Trophoblast cell (in vitro differentiated cells and primary cell): ENCODE measurements around the gene TOMM20.

Source experiments
- DNase-seq, 2 donors: peaks; one replicate each; pipeline ENCODE4 v3.0.0-alpha.2; 2016
- H2AFZ ChIP-seq: 2 replicates; pipeline ENCODE4 v1.6.1; 2013; ENCODE audit warnings: low read length, moderate library complexity, mild to moderate bottlenecking; ENCODE audit not compliant: insufficient read depth, poor library complexity
- H2AK5ac ChIP-seq: 2 replicates; pipeline ENCODE4 v1.6.1; 2013; ENCODE audit warnings: mild to moderate bottlenecking, low read length
- H2BK120ac ChIP-seq: 2 replicates; pipeline ENCODE4 v1.6.1; 2013; ENCODE audit warnings: low read length, mild to moderate bottlenecking, moderate library complexity; ENCODE audit not compliant: insufficient read depth, poor library complexity
- H2BK12ac ChIP-seq: 2 replicates; pipeline ENCODE4 v1.6.1; 2013; ENCODE audit warnings: mild to moderate bottlenecking, low read length, moderate library complexity
- H2BK5ac ChIP-seq: 2 replicates; pipeline ENCODE4 v1.6.1; 2013; ENCODE audit warnings: low read length, low read depth, moderate library complexity, mild to moderate bottlenecking; ENCODE audit not compliant: poor library complexity
- H3K14ac ChIP-seq: 2 replicates; pipeline ENCODE4 v1.6.1; 2013; ENCODE audit warnings: mild to moderate bottlenecking, low read length
- H3K18ac ChIP-seq: 2 replicates; pipeline ENCODE4 v1.6.1; 2013; ENCODE audit warnings: mild to moderate bottlenecking, low read length
- H3K23ac ChIP-seq: 2 replicates; pipeline ENCODE4 v1.6.1; 2013; ENCODE audit warnings: low read length
- H3K27ac ChIP-seq: 2 replicates; pipeline ENCODE4 v1.5.1; 2013; ENCODE audit warnings: low read depth, mild to moderate bottlenecking, inconsistent platforms, low read length, moderate library complexity
- H3K27me3 ChIP-seq: 2 replicates; pipeline ENCODE4 v1.6.1; 2013; ENCODE audit warnings: inconsistent platforms, mild to moderate bottlenecking, low read length, moderate library complexity; ENCODE audit not compliant: insufficient read depth
- H3K36me3 ChIP-seq, 2 experiments: 1 replicate in 1 of 2; 2 replicates in 1 of 2; pipeline ENCODE4 v1.6.1; 2013; ENCODE audit warnings: low read length in 2 of 2, mild to moderate bottlenecking in 2 of 2, moderate library complexity in 1 of 2; ENCODE audit not compliant: insufficient read depth in 2 of 2, control insufficient read depth in 1 of 2
- H3K4ac ChIP-seq: 2 replicates; pipeline ENCODE4 v1.6.1; 2013; ENCODE audit warnings: low read depth, mild to moderate bottlenecking, low read length, moderate library complexity
- H3K4me1 ChIP-seq, 2 experiments: 1 replicate in 1 of 2; 2 replicates in 1 of 2; pipeline ENCODE4 v1.6.1; 2013; ENCODE audit warnings: low read length in 2 of 2, mild to moderate bottlenecking in 2 of 2, moderate library complexity in 1 of 2; ENCODE audit not compliant: insufficient read depth in 2 of 2, control insufficient read depth in 1 of 2
- H3K4me2 ChIP-seq: 2 replicates; pipeline ENCODE4 v1.6.1; 2013; ENCODE audit warnings: inconsistent platforms, mild to moderate bottlenecking, low read length, moderate library complexity
- H3K4me3 ChIP-seq: 2 replicates; pipeline ENCODE4 v1.5.1; 2013; ENCODE audit warnings: mild to moderate bottlenecking, low read depth, low read length, inconsistent platforms
- H3K79me1 ChIP-seq: one replicate; pipeline ENCODE4 v1.6.1; 2013; ENCODE audit warnings: low read length
- H3K79me2 ChIP-seq: 2 replicates; pipeline ENCODE4 v1.6.1; 2013; ENCODE audit warnings: low read length, mild to moderate bottlenecking; ENCODE audit not compliant: control insufficient read depth, insufficient read depth, poor library complexity
- H3K9ac ChIP-seq: 2 replicates; pipeline ENCODE4 v1.6.1; 2013; ENCODE audit warnings: mild to moderate bottlenecking, low read length
- H3K9me3 ChIP-seq: 2 replicates; pipeline ENCODE4 v1.6.1; 2013; ENCODE audit warnings: low read depth, mild to moderate bottlenecking, control low read depth, inconsistent platforms, low read length; ENCODE audit not compliant: insufficient read depth
- H4K12ac ChIP-seq: 2 replicates; pipeline ENCODE4 v1.6.1; 2013; ENCODE audit warnings: low read depth, mild to moderate bottlenecking, low read length, moderate library complexity
- H4K8ac ChIP-seq: 2 replicates; pipeline ENCODE4 v1.6.1; 2013; ENCODE audit warnings: low read depth, mild to moderate bottlenecking, low read length, moderate library complexity
- H4K91ac ChIP-seq: one replicate; pipeline ENCODE4 v1.6.1; 2013; ENCODE audit warnings: low read depth, mild to moderate bottlenecking, low read length, moderate library complexity
- WGBS: extraction: QIAGEN DNeasy Blood & Tissue Kit; methylation state at CpG from one replicate; pipeline ENCODE4 v1.1.7; 2013; ENCODE audit warnings: missing lambda C conversion rate; ENCODE audit not compliant: insufficient read length, insufficient coverage; ENCODE audit errors: extremely low coverage; 5-methylcytosine and 5-hydroxymethylcytosine counted together

TOMM20 gene

GRCh38 chr1:235076504-235077162 is 52.0 kb downstream of the TOMM20 start:
- Histone ChIP-seq H2AFZ (no peak overlapping the region), H3K9me3 (no peaks in the 10 kb centered on the region), H3K23ac (no peak overlapping the region), H3K79me1 (peaks cover 6% of the 10 kb centered on the region), H3K18ac (no peak overlapping the region), H3K14ac (no peak overlapping the region), H3K4me1 (peaks cover 10 to 19% of the 10 kb centered on the region in 2 experiments), H2AK5ac (no peak overlapping the region), H3K36me3 (no peaks in the 10 kb centered on the region), H4K8ac (no peak overlapping the region), H2BK5ac (no peak overlapping the region), H3K9ac (no peak overlapping the region), H3K79me2 (no peaks in the 10 kb centered on the region), H3K27me3 (no peaks in the 10 kb centered on the region), H2BK120ac (no peak overlapping the region), H3K4me3 (no peak overlapping the region), H3K27ac (no peak overlapping the region), H3K4ac (no peak overlapping the region), H3K4me2 (no peak overlapping the region), H2BK12ac (no peak overlapping the region), H4K12ac (no peak overlapping the region), H4K91ac (no peak overlapping the region)
- no CpG with 5 or more reads among the region's 16 CpGs for WGBS
- DNase-seq: no peak

GRCh38 chr1:235075777-235076308 is 52.8 kb downstream of the TOMM20 start:
- Histone ChIP-seq H3K9ac (no peak overlapping the region), H3K4me1 (peaks cover 10 to 19% of the 10 kb centered on the region in 2 experiments), H3K27ac (no peak overlapping the region), H3K4ac (no peak overlapping the region), H4K91ac (no peak overlapping the region), H2BK120ac (no peak overlapping the region), H3K4me2 (no peak overlapping the region), H3K27me3 (no peaks in the 10 kb centered on the region), H3K23ac (no peak overlapping the region), H3K79me1 (peaks cover 6% of the 10 kb centered on the region), H2BK5ac (no peak overlapping the region), H2AFZ (no peak overlapping the region), H3K9me3 (no peaks in the 10 kb centered on the region), H2AK5ac (no peak overlapping the region), H4K8ac (no peak overlapping the region), H3K79me2 (no peaks in the 10 kb centered on the region), H3K4me3 (no peak overlapping the region), H3K36me3 (no peaks in the 10 kb centered on the region), H2BK12ac (no peak overlapping the region), H3K18ac (no peak overlapping the region), H3K14ac (no peak overlapping the region), H4K12ac (no peak overlapping the region)
- DNase-seq: peak; percentile 79 to 96
- WGBS: no CpG with 5 or more reads among the region's 8 CpGs

GRCh38 chr1:235075048-235075776 is 53.4 kb downstream of the TOMM20 start:
- Histone ChIP-seq H2BK120ac (peak overlapping the region; percentile 35), H3K36me3 (no peaks in the 10 kb centered on the region), H3K4me1 (peaks cover 10 to 19% of the 10 kb centered on the region in 2 experiments), H2AK5ac (no peak overlapping the region), H4K91ac (peak overlapping the region; percentile 83), H3K4me2 (no peak overlapping the region), H3K79me2 (no peaks in the 10 kb centered on the region), H3K14ac (peak overlapping the region; percentile 45), H4K12ac (no peak overlapping the region), H2AFZ (peak overlapping the region; percentile 15), H3K23ac (no peak overlapping the region), H3K18ac (peak overlapping the region; percentile 45), H3K4me3 (no peak overlapping the region), H3K27me3 (no peaks in the 10 kb centered on the region), H2BK5ac (no peak overlapping the region), H4K8ac (peak overlapping the region; percentile 41), H3K4ac (no peak overlapping the region), H2BK12ac (peak overlapping the region; percentile 77), H3K79me1 (peaks cover 6% of the 10 kb centered on the region), H3K9me3 (no peaks in the 10 kb centered on the region), H3K27ac (peak overlapping the region; percentile 11), H3K9ac (no peak overlapping the region)
- WGBS: no CpG with 5 or more reads among the region's 25 CpGs
- peak; percentile 84 to 93 for DNase-seq

- H3K9me3 ChIP-seq: no peaks in the 10 kb centered on the region
- WGBS: no CpG with 5 or more reads among the region's 14 CpGs
- no peak overlapping the region for H4K12ac ChIP-seq
- H2AFZ ChIP-seq: no peak overlapping the region
- H3K4me3 ChIP-seq: no peak overlapping the region
- H3K18ac ChIP-seq: peak overlapping the region; percentile 13
- H2BK12ac ChIP-seq: peak overlapping the region; percentile 15
- no peak overlapping the region for H2AK5ac ChIP-seq
- peak overlapping the region; percentile 3 for H4K91ac ChIP-seq
- peak overlapping the region; percentile 35 for H2BK120ac ChIP-seq
- no peak overlapping the region for H3K14ac ChIP-seq
- no peaks in the 10 kb centered on the region for H3K27me3 ChIP-seq
- peaks cover 10 to 18% of the 10 kb centered on the region in 2 experiments for H3K4me1 ChIP-seq
- peak overlapping the region; percentile 41 for H4K8ac ChIP-seq
- H2BK5ac ChIP-seq: no peak overlapping the region
- H3K4me2 ChIP-seq: no peak overlapping the region
- DNase-seq: peak; percentile 55 to 64
- H3K79me2 ChIP-seq: no peaks in the 10 kb centered on the region
- H3K36me3 ChIP-seq: no peaks in the 10 kb centered on the region
- H3K27ac ChIP-seq: peak overlapping the region; percentile 11
- H3K79me1 ChIP-seq: peaks cover 6% of the 10 kb centered on the region
- no peak overlapping the region for H3K23ac ChIP-seq
- H3K4ac ChIP-seq: no peak overlapping the region
- H3K9ac ChIP-seq: no peak overlapping the region
Observed at GRCh38 chr1:235074523-235075047, 54.1 kb downstream of the TOMM20 start.
